Measurements from ENCODE around the gene CHMP2A.

Gene CHMP2A

DNA sequence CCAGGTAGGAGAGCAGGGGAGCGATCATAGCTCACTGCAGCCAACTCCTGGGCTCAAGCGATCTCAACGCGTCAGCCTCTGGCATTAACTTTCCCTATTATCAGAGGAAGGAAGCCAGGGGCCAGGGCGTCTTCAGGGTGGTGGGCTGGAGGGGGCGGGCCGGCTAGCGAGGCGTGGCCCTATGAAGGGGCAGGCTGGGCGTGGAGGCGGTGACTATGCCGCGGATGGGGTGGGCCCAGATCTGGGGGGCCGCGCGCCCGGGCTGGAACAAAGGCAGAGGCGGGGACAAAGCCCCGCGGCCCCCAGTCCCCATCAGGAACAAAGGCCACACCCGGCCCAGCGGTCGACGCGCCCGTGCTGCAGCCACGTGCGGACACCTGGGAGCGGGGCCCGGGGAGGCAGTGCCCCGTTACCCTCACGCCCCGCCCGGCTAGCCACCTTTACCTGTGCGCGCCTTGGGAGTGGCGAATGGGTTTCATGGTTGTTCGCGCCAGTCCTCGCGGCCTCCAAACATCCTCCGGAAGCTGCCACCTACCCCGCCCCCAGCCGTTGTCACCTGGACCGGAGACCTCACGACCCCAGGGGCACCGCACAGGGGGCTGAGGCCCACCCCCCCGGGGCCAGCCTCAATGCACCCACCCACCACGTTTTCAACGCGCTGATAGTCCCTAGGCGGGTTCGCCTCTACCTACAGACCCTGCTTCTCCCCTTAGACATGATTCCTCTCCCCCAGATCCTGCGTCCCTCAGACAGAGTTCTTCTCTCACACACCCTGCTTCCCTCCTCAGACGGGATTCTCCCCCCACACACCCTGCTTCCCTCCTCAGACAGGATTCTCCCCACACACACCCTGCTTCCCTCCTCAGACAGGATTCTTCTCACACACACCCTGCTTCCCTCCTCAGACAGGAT lies 16.4 kb downstream of the CHMP2A start:
- DNase-seq (ENCODE audit: low spot score), result no peak

DNA sequence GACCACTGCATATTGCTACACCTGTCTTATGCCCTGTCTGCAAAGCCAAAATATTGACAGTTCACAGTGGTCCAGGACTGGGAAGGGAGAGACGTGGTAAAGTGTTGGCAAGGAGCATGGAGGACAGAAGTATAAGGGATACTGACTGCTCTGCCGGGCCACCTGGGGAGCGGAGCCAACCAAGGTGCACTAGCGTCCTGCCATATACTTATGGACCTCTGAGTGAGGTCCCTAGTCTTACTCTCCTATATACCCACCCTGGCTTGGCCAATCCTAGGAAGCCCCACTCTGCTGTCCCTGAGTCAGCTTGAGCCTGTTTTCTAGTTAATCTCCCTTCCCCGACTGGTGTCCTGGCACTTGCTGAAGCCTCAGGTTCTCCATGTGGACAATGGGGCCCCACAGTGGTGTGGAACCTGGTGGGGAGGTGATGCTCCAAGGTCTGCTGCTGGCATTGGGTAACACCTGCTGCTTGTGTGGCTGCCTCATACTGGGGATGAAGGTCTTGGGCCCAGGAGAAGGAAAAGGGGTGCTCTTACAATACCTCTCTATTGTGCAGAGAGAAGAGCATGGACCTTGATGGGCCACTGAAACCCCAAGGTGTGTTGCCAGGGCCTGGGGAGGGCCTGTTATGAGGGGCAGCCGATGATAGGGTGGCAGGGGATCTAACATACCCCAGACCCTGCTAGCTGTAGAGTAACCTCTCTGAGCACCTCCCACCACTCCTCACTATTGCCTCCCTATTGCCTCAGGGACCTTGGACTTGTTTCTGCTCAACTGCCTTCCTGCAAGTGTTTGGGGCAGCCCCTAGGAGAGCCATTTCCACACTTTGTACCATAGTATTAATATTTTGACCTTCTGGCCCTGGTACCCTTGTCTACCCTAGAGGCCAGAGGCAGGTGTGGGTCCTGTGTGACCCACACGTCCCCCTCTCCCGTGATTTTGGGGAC lies 17.8 kb downstream of the CHMP2A start:
- DNase-seq (ENCODE audit: low spot score), result no peak

DNA sequence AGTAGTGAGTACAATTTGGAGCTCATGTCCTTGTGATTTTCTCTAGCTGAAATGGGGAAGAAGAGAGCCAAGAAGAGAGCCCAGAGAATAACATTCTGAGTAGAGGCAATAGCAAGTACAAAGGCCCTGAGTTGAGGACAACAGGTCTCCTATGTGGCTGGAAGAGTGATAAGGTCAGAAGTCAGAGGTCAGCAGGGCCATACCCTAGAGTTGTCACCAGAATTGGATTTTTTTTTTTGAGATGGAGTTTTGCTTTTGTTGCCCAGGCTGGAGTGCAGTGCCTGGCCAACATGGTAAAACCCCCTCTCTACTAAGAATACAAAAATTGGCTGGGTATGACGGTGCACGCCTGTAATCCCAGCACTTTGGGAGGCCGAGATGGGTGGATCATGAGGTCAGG lies 19.0 kb downstream of the CHMP2A start:
- DNase-seq (ENCODE audit: low spot score), result no peak

DNA sequence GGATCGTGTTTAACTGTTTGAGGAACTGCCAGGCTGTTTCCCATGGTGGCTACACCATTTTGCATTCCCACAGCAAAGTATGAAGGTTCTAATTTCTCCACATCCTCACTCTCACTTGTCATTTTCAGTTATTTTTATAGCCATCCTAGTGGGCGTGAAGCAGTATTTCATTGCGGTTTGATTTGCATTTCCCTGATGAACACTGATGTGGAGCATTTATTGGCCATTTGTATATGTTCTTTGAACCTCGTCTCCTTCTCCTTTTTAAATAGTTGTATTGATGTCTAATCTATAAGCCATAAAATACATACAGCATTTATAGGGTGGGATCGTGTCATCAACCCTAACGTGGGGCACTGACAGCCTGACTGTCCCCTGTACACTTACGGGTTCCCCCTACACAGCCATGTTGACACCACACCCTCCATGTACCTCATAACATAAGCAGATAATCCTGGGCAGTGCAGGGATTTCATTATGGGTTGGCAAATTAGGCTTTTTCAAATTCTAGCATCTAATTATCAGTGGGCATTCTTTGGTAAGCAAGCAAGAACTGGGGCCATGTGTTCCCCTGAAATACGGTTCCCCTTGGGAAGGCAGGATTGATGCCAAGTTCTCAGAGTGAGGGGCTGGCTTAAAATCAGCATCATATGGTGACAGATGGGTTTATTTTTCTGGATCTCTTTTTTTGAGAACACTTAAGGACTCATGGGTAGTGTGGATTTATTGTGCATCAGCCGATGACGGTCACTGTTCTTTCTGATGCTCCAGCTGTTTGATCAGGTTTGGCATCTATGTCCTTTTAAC lies 23.7 kb downstream of the CHMP2A start:
- no peak for DNase-seq (ENCODE audit: low spot score)

DNA sequence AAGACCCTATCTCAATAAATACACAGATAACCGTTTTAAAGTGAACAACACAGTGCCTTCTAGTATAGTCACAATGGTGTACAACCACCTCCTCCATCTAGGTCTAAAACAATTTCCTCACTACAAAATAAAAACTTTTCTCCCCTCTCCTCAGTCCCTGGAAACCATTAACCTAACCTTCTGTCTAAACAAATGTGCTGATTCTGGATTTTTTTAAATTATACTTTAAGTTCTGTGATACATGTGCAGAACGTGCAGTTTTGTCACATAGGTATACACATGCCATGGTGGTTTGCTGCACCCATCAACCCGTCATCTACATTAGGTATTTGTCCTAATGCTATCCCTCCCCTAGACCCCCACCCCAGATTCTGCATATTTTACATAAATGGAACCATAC lies 25.5 kb downstream of the CHMP2A start:
- DNase-seq (ENCODE audit: low spot score), result no peak

DNA sequence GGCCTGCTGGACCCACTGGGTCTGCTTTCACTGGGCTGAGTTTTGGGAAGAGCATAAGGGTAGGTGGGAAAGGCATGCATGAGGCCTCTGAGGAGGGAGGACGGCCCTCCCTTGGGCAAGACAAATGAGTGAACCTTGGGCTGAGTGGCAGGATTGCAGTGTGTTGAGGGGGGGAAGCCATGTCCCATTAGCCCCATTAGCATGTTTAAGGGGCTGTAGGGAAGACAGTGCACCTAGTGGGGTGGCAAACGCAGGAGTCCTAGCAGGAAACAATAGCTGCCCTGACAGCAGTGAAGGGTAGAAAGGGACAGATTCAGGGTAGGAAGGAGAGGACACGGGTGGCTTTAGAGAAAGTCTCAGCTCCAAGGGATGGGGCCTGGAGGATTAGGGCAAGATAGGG lies 32.2 kb downstream of the CHMP2A start:
- DNase-seq (ENCODE audit: low spot score), result no peak

DNA sequence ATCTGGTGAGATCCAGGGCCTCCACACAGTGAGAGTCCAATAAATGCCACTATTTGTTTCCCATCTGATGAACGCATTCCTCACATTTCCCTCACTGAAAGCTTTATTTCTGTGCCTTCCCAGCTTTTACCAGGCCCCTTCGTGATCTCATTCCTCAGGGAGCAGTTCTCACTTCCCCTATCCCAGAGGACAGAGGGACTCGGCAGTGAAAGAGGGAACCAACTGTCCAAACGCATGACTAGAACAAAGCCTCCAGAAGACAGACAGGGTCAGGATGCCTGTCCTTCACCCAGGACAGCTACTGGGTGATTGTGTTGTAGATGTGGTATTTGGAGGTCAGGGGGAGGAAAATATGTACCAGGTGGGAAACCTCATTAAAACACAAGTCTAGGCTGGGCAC lies 33.3 kb downstream of the CHMP2A start:
- DNase-seq (ENCODE audit: low spot score), result no peak

DNA sequence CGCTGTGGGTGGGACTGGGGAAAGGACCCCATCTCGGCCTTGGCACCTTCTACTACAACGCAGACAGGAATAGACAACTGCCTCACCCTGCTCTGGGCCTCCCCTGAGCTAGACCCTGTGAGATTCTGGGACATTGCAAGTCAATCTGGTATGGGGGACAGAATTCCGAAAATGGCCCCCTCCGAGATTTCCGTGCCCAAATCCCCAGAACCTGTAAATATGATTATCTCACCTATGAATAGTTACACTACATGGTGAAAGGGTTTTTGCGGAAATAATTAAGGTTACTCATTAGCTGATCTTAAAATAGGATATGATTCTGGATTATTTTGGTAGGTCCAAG lies 34.7 kb downstream of the CHMP2A start:
- DNase-seq (ENCODE audit: low spot score), result no peak

DNA sequence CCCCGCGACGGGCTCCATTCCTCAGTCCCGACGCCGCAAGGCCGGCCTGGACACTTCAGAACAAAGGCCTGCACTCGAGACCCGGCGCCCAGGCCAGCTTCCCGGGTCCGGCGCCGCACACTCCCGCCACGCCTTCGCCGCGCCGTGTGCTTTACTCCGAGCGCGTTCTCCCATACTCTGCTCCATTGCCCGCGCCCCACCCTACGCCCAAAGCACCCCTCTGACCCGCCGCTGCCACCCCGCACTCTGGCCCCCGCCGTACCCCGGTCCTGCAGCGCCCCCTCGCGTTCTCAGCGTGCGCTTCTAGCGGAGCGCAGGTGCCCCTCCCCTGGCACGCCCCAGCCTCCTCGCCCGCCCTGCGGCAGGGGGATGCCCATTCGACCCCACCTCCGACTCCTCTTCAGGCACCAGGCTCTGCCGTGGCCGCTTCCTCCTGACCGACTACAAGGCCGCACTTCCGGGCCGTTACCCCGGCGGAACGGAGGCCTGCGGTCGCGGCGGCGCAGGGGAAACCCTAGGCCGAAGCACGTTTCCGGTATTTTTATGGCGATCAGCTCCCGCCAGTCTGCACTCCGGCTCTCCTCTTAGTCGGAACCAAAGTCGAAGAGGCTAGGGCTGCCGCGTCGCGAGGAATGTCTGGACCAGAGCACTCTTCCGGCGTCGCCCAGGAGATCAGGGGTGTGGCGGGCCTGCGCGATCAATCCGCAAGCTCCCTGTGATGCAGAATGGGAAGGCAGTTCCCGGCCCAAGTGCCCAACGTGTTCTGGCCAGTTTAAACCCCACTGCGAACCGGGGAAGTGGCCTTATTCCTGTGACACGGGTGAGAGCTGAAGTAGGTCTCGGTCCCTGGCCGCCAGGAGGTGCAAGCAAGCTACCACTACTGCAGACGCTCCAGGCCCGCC lies 35.3 kb downstream of the CHMP2A start, which contains the start of gene ZBTB45:
ZBTB45 (minus strand) TSS at position 456 of the 902 bp plus-strand sequence. CDS start 2,137 bp downstream, outside the sequence.
- DNase-seq (ENCODE audit: low spot score), result peak; percentile 95

DNA sequence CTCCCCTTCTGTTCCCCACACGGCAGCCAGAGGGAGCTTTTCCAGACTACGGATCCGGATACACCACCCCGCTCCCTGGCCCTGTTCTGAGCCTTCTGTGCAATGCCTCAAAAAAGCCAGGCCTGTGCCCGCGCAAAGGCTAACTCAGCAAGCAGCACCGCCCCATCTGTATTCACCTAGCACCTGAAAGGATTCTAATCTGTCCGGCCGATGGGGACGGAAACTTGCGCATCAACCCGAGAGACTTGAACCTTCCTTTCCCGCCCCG lies 35.9 kb downstream of the CHMP2A start:
- DNase-seq (ENCODE audit: low spot score), result peak; percentile 65

DNA sequence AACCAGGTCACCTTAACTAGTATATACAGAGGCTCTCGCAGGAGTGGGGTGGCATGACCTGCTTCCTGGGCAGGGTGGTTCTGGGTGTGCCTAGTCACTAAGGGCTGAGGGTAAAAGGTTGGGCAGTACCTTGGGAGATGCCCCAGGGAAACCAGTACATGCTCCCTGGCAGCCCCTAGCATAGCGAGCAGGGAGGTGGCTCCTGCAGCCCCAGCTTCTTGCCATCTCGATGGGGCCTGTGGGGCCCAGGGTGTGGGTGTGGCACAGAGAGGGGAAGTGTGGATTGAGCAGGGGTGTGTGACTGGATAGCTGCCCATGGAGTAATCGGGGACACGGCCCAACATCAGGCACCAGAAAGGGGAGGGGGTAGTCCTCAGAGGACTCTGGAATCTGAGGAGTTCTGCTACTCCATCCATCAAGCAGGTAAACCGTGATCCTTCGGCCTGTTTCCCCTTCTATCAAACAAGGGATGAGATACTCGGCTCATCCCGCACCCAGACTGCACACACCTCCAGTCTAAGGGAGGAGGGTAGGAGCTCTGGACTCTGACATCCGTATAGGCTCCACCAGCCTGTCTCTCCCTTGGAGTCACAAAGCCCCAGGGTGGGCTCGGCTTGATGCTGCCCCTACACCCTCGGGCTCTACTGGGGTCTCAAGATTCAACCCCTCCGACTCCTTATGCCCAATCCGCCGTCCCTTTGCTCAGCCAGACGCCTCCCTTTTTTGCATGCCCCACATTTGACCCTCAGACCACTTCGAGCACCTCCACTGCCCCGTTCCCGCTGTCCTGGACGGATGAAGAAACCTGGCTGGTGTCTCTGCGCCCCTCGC lies 36.4 kb downstream of the CHMP2A start:
- no peak for DNase-seq (ENCODE audit: low spot score)

DNA sequence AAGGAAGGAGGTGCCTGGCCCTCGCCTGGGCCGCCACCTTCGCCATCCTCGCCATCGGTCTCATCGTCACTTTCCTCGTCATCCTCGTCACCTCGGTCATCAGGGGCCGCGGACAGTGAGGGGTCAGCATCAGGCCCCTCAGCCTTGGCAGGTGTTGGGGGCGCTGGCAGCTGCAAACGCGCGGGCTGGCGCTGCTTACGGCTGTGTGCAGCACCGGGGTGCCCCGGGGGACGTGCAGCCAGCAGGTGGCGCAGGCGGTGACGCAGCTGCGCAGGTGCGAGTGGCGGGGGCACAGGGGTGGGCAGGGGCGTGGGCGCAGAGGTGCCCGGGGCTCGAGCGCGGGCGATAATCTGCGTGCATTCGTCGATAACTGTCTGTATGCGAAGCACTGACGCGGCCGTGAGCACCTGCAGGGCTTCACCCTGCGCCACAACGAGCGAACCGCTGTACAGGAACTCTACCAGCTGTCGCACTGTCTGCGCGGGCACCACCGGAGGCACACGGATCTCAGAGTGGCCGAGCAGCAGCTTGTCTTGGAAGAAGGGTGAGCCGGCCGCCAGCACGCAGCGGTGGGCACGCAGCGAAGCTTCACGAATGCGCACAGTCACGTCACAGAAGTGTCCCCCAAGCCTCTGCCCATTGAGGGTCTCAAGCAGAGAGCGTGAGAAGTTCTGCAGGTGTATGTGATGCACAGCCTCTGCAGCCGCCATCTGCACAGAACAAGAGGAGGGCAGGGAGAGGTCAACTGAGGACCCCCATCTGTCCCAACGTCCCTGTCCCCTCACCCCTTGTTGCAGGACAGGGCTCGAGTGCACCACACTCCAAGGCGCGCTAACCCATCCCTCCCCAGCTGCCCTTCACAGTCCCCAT lies 37.7 kb downstream of the CHMP2A start:
- no peak for DNase-seq (ENCODE audit: low spot score)

DNA sequence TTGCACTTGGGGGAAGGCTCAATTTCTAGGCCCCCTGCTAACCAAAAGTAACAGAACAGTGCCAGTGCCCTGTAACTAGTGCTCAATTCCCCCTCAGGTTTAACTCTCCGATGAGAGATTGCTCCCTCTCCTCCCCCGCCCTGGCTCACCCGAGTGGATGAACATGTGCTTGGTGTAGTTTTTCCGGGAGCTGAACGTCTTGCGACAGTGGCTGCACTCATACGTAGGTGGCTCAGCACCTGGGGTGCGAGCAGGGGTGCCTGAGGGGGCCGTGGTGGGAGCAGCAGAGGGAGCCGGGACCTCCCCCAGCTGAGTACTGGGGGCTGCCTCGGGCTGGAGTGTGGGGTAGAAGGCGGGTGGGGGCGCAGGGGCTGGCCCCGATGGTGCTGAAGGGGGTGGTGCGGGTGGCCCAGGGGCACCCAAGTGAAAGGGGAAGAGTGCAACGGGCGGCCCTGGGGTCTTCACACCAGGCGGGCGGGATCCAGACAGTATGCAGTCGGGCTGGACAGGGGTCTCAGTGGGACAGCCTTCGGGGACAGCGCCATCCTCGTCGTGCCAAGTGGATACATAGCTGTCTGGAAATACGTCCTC lies 38.6 kb downstream of the CHMP2A start:
- DNase-seq (ENCODE audit: low spot score), result no peak

DNA sequence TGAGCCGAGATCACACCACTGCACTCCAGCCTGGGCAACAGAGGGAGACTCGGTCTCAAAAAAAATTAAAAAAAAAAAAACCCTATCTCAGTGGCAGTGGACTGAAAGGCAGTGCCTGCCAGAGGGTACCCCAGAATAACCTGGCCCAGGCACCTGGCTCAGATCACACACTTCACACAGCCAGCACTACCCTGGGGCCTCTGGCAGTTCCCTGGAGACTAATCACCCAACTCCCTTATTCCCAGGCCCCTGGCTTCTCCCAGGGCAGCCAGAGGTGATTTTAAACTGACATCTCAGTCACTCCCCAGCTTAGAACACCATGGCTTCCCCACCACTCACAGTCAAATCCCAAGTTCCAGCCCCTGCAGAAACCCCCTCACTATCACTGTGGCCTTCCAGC lies 39.6 kb downstream of the CHMP2A start:
- DNase-seq (ENCODE audit: low spot score), result no peak

DNA sequence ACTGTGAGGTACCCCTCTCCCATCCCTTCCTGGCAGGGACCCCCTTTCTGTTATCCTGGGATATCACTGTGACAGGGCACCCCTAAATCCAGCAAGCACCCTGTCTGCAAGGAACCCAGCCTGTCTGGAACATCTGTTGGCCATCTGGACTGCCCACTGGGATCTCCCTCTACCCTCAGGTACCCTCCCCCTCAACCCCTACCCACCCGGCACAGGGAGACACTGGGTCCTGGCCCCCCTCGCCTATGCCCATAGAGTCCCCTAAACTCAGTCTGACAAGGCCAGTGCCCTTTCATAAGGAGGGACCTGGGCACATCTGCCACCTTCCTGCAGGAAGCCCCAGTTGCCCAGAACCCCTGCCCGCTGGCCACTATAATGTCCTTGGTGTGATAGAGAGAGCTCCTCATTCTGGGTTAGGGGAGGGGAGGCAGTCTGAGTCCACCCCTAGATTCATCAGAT lies 40.3 kb downstream of the CHMP2A start:
- no peak for DNase-seq (ENCODE audit: low spot score)

DNA sequence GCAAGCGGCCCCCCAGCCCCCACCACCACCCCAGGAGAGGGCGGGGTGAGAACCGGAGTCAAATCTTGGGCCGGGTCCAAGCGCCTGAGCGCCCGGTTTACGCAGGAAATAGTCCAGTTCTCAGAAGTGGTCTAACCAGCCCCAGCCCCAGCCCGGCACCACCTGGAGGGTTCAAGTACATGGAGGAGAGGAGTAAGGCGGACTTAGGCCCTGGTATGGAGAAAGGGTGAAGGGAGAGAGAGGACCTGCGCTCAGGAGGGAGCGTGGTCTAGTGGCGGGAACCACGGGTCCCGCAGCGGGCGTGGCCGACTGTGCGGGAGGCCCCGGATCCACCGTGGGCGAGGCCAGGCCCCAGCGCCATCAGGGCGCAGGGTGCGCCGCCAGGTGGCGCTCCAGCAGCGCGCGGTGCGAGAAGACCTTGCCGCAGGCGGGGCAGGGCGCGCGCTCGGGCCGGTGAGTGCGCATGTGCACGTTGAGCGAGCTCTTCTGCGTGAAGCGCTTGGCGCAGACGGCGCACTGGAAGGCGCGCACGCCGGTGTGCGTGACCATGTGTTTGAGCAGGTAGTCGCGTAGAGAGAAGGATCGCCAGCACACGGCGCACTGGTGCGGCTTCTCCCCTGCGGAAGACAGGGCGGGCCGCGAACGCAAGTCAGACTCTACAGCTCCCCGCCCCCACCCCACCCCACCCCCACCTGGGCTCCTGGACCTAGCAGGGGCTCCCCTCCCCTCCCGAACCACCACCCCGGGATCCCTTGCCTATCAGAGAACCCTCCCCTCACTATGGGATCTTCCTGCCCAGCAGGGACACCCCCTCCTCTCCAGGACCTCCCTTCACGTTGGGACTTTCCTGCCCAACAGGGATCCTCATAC lies 41.0 kb downstream of the CHMP2A start:
- peak; percentile 90 for DNase-seq (ENCODE audit: low spot score)

DNA sequence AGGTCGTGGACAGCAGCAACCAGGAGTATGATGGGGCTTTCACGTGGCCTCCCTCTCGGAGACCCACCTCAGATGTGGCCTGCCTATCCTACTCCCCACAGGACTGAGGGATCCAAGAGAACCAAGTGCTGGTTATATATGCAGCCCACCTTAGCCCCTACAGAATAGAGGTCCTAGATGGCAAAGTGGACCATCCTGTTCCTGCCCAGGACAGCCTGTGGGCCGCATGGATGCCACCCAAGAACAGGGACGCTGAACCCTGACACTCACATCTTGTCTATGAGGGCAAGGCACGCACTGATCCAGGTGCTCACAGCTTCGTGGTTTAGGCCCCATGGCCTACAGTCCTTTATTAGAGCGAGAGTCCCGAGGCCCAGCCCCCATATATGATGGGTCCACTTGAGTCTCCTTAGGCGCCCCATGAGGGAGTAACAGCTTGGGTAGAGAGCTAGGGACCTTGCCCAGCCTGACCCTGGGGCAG lies 41.7 kb downstream of the CHMP2A start:
- no peak for DNase-seq (ENCODE audit: low spot score)

Measured in LoVo (cell line).